ENCODE measurements around the gene PDE11A.

- TF ChIP-seq, protein P1, sequence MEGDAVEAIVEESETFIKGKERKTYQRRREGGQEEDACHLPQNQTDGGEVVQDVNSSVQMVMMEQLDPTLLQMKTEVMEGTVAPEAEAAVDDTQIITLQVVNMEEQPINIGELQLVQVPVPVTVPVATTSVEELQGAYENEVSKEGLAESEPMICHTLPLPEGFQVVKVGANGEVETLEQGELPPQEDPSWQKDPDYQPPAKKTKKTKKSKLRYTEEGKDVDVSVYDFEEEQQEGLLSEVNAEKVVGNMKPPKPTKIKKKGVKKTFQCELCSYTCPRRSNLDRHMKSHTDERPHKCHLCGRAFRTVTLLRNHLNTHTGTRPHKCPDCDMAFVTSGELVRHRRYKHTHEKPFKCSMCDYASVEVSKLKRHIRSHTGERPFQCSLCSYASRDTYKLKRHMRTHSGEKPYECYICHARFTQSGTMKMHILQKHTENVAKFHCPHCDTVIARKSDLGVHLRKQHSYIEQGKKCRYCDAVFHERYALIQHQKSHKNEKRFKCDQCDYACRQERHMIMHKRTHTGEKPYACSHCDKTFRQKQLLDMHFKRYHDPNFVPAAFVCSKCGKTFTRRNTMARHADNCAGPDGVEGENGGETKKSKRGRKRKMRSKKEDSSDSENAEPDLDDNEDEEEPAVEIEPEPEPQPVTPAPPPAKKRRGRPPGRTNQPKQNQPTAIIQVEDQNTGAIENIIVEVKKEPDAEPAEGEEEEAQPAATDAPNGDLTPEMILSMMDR (IDR thresholded peaks at IDR 0.05) = no peak
- no peak for TF ChIP-seq POLR2AphosphoS5 (IDR thresholded peaks at IDR 0.05)
- TF ChIP-seq EP300 (IDR thresholded peaks at IDR 0.05) = no peak
Observed at GRCh38 chr2:177596866-177597265, 475.7 kb downstream of the PDE11A start.
